Nucleus accumbens (tissue), 56 donors: ENCODE data around the gene PRKCD.
"Not testable (repeated sequence)": the region's sequence is repeated elsewhere in the genome, so short reads cannot be mapped to it uniquely, and the experiment has no call there.

Experiments
- DNase-seq, 56 donors: peaks; one replicate each; lab custom pipeline; 2025; lab: John Stamatoyannopoulos, UW

PRKCD gene

DNA sequence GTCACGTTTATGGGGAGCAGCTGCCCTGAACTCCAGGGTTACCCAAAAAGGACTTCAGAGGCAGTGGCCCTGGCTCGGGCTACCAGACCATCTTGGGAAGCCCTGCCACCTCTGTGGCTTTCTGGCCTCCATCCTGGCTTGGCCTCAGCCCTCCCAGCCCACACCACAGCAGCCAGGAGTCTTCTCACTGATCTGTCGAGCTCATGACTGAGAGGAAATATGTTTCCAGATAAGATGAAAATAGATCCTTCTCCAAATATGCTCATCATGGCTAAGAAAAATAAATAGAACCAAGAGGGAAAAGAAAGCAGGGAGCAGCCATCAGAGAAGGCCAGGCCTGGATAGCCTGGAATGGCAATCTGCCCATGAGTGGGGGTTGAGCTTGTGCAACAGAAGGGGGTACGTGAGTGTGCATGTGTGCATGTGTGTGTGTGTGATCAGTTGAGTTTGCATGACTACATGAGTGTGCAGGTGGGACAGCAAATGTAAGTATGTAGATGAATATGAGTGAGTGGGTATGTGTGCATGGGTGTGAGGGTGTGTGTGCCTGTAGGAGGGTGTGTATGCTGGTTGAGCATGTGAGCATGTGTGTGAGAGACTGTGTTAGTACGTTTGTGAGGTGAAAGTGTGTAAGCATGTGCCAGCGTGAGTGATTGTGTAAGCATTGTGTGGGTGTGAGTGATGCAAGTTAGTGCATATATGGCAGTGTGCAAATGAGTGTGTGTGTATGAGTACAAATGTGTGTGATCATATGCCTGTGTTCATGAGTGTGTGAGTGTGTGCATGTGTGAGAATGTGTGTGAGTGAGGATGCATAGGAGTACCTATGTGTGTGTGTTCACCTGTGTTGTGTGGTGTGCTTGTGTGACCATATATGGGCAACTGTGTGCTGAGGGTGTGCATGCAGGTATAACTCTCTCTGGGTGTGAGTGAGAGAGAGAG is 20.8 kb upstream of the PRKCD start:
- no peak for DNase-seq

DNA sequence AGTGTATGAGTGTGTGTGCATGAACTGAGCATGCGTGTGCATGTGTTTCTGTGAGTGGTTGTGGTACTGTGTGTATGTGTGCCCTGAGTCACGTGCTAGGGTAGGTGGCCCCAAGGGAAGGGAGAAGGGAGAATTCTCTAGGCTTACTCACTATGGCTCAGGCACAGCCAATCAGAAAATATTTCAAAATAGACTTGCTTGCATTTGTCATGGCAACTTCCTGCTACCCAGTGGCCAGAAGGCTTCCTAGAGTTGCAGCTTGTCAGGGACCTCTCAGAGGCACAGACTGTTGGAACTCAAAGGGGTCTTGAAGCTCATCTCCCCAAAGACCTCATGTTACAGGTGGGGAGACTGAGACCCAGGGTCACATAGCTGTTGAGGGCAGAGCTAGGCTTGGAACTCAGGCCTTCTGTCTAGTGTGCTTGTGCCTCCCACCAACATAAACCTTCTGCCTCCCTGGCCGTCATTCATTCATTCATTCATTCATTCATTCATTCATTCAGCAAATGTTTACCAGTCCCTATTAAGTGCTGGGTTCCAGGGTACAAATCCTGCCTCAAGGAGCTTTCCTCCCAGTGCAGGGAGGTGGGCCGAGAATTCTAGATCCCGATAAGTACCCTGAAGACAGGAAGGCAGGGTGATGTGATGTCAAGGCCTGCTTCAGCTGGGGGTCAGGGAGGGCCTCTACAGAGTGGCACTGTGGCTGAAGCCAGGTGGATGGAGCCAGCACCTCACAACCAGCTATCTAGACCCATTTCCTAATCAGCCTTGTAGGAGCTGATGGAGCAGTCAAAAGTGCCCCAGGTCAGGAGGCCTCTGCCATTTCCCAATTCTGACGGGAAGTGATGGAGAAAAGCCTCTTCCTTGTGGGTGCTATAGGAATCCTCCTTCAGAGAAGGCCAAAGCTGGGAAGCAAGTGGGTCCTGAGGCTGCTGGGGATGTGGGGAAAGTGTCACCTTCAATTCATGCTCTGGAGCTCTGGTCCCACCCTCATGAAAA is 19.9 kb upstream of the PRKCD start:
- no peak for DNase-seq

DNA sequence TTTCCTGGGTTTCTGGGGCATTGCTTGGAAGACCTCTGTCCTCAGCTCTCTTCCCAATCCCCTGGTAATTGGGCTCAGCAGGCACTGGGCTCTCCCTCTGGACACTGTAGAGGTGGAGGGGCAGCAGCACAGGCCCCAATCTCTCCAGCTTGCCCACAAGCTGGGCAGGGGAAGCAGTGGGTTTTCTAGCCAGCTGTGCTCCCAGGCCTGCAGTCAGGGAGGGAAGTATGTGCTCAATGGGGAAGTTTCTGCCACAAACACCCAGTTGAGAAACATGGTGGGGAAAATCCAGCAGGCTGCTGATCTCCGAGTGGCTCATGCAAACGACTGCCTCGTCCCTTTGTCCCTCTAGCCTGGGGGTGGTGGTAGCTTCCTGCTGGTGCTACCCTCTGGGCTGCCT is 18.0 kb upstream of the PRKCD start:
- peak in 1 of 56 donors; percentile 16 for DNase-seq

DNA sequence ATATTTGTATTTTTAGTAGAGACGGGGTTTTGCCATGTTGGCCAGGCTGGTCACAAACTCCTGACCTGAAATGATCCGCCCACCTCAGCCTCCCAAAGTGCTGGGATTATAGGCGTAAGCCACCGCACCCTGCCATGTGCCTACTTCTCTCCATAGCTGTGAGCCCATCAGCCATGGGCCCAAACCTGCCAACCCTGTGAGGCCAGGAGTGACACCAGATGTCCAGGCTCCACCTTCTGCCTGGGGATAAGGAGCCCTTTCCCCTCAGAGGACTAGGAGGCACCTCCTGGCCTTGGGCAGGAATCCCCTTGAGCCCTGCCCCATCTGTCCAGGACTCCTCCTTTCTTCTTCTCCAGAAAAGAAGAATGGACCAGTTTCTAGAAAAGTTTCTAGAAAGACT is 16.6 kb upstream of the PRKCD start:
- DNase-seq, result no peak

DNA sequence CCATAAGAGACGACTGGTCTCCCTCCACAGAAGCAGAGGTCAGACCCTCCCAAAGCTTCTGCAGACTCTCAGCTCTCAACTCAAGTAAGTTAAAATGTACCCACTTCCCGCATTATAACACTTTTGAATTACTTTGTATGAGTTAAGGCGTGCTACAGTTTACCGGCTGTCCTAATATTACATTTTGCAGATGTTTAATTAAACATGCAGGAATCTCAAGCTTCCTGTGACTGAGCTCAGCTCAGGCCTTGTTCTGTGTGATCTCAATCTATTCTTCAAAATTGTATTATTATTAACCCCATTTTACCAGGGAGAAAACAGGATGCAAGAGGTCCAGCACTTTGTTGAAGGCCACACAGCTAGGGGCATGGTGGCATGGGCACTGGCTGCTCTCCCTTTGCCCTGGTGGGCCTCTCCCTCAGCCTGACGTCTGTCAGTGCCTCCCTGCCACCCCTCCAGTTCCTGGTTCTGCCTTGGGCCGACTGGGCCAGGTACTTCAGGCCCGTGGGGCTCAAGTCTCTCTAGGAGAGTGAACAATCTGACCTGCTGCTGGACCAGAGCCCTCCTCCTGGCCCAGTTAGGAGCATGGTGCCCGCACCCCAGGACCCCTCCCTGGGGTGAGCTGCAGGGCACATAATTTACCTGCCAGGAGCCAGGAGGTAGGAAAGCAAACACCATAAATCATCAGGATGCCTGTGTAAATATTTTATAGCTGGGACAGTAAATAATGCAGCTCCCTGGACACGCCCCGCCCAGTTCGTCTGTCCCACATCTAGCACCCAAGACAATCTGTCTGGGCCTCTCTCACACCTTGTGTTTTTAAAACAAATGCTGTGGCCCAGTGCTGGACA is 15.9 kb upstream of the PRKCD start:
- DNase-seq, result no peak

DNA sequence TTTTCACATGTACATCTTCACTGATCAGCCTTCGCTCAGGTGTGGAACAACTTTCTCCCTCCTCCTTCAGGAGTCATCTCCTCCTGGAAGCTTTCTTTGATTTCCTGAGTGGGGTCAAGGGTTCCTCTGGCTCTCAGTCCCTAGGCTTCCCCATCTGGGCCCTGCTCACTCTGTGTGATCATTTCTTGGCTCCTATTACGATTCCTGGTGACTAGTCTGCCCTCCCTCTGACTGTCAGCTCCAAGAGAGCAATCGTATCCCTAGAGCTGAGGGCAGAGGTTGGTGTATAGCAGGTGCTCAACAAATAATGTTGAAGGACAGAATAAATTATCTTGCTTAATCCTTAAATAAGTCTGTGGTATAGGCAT is 15.3 kb upstream of the PRKCD start:
- no peak for DNase-seq

DNA sequence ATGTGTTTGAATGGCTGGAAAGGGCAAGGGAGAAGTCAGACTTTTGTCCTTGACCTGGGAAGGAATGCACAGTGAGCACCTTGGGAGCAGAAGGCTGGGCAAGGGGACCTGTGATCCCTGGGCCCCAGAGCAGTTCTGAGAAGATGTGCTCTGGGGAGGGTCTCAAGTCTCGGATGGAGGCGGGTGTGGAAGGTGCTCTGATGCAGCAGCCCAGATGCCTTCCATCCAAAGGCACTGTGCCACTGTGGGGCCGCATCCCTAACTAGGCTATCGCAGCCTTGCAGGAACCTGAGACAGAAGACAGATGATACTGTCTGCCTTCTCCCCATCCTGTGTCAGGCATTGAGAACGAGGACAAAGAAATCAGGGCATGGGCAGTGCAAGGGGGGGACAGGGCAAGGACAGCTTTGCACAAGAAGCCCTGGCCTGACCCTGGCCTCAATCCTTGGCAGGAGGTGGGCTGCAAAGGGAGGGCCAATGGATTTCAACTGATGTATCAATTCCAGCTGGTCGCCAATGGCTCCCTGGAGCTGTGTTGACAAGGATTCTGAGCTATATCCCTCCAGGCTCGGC is 14.6 kb upstream of the PRKCD start:
- DNase-seq, result no peak

DNA sequence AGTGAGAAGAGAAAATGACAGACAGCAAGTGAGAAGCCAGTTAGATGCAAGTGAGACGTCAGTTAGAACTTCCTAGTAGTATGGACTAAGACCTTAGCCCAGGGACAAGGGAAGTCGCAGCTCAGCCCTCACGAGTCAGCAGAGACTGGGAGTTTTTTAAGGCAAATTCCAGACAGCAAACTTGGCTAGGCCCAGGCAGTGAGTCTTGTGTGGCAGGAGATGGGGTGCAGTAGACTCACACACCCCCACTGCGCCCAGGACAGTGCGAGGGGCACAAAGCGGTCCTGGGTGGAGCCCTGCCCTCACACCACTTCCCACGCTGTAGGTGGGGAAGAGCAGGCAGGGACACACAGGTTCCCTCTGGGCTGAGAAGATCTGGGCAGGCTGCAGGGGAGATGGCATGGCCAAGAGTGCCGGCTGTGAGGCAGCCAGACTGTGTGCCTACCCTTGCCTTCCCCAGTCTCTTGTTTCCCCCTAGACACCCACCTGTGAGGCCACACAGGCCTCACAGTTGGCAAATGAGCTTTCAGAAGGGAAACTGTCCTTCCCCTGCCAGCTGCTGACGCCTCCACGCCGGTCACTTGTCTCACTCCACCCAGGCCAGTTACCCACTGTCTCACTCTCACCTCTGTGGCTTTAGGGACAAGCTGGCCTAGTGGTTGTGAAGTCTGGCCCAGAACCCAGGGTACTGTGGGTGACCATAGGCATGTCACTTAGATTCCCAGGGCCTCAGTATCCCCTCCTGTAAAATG is 13.7 kb upstream of the PRKCD start:
- no peak for DNase-seq

DNA sequence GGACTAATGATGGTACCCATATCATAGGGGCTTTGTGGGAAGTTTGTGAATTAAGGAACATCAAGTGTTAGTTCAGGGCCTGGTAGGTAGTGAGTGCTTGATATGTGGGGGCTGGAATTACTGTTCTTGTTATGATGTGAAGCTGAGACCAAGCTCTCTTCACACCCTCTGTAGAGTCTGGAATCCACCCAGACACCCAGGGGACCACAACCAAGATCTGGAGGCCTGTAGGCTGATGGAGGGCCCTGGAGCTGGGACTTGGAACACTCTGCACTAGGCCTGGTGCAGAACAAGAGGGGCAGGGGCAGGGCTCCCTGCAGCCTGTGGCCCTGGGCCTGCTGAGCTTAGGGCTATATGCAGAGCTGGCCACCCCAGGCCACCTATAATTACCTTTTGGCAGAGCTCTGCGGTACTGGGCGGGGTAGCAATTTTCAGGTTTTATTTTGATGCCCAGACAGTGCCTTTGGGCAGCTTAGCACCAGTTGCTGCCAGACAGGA is 13.1 kb upstream of the PRKCD start:
- no peak for DNase-seq

DNA sequence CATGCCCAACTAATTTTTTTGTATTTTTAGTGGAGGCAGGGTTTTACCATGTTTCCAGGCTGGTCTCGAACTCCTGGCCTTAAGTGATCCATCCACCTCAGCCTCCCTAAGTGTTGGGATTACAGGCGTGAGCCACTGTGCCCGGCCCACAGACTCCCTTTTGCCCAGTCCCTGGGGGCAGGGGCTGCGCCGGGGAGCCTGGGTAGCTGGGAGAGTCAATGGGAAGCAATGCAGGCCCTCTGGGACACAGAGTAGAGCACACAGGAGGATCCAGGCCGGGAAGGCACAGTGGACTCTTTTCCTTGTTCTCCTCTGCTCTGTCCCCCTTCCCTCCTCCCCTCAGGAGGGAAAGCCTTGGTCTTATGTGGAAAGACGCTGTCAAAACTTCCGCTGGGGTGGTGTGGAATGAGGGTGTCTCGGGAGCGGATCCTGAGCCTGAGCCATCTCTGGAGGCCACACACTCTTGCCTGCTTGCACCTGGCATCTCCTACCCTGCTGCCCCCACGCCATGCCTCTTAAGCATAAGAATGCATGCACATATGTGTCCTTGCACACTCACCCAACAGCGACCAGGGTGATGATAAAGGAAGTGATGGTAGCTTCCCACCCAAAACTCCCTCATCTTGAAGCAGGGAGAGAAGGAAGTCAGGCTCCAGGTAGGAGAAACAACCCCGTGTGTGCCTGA is 11.9 kb upstream of the PRKCD start:
- DNase-seq, result no peak

DNA sequence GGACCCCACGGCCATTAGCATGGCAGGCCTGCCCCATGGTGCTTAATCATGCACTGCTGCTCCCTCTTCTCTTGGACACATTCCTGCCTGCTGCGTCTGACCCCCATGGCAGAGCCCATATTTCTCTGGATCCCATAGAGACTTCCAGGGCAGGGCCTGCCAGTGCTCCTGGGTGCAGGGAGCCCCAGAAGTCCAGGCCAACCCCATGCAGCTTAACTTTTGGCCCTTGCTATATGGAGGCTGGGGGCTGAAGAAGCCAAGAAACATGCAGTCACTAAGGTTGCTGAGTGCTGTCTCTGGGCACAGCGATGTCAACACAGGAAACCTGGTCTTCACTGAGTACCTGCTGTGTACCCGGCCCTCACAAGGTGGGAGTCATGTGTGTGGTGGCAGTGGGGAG is 11.3 kb upstream of the PRKCD start:
- DNase-seq, result no peak

DNA sequence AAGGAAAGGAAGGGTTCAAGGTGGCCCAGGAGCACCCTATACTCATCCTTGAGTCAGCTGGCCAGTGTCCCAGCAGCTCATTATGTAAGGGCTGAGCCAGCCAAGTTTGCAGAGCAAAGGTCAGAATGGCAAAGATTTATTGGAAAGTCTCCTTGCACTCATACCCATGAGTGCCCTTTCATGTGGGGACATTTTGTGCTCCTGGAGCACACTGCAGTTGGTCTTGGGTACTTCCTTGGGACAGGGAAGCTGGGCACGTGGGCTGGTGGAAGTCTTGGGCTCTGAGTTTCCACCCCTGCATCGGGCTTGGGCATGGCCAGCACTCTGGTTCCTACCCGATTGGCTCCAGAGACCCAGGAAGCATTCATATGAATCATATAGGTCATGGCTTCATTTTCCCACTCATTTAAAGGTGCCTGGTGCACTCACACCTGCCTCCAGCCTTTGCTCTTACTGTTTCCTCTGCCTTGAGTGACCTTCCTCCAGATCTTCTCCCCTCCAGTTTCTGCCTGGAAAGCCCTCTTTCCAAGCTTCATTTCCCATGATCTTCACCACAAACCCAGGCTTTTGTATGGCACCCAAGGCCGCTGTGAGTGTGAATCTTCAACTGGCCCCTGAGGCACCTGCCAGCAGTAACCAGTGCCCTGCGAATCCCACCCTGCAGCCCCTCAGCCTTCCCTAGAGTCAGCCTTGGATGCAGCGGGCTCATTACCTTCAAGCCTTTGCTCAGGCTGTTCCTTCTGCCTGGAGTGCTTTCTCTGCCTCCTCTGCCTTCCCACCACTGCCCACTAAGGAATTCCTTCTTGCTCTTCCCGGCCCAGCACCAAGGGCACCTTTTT is 10.5 kb upstream of the PRKCD start:
- DNase-seq, result no peak

DNA sequence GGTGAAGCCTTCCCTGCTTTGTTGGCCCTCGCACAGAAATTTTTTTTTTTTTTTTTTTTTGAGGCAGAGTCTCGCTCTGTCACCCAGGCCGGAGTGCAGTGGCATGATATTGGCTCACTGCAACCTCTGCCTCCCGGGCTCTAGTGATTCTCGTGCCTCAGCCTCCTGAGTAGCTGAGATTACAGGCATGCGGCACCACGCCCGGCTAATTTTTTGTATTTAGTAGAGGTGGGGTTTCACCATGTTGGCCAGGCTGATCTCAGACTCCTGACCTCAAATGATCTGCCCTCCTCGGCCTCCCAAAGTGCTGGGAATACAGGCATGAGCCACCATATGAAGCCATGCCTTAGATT is 9.9 kb upstream of the PRKCD start:
- not testable (repeated sequence) for DNase-seq

DNA sequence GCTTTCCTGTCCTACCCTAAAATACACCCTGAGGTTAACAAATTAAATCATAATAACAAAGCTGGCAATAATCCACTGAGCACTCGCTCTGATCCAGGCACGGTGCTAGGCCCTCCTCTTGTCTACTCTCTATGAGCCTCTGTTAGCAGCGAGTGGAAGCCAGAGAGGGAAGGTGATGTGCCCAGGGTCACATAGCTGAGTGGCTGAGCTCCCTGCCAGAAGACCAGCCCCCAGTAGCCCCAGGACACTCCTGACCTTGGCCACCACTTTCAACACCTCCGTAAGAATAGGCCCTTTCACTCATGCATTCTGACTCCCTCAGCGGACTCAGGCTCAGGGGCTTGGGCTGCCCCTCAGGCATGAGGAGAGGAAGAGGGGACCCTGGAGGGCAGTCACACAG is 9.5 kb upstream of the PRKCD start:
- DNase-seq, result no peak

DNA sequence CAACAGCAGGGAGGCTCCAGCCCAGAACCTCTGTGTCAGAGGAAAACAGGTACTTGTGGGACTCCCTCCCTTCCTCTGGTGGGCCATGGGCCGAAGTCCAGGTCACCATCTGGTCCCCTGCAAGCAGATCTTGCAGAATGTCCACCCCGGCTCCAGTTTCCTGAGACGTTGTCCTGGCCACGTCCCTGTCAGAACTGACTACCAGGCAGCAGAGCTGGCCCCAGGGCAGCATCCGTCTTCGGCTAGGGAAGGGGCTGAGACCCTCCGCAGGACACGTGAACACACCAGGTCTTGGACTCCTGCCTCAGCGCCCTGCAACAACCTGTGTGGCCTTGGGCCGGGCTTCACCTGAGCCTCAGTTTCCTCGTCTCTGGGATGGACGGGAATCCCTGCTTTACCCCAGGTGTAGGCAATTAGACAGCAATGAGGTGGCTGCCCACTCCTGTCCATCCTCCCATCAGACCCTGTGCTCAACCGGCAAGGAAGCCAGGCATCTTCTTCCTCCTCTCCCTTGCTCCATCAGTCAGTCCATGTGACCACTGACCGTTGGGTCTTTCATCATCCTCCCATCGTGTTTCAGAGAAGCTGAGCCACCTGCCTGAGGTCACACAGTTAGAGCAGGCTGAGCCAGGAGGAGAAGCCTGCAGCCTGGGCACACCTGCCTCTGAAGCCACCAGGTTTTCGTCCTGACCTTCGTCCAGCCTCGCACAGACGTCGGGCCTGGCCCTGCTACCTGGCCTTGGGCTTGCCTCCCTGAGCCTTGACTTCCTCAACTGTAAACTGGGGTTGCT is 8.9 kb upstream of the PRKCD start:
- DNase-seq, result no peak

DNA sequence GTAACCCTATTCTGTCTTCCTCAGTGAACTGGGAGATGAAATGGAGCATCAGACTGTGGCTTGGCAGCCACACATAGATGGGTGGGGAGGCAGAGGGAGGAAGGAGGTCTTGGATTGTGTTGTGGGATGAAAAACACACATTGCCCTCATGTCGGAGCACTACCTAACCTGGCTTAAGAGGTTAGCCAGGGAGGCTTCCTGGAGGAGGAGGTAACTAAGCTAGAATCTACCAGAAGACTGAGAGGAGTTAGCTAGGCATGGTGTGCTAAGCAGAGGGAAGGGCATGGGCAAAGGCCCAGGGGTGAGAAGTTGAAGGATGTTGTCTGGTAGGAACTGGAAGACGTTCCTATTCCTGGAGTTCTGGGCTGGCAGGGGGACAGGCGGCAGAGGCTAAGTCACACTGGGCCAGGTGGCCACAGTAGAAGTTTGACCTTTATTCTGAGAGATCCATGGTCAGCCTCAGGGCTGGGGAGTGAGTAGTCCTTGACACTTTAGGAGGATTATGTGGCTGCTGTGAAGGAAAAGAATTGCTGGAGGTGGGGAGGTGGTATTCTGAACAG is 7.7 kb upstream of the PRKCD start:
- no peak for DNase-seq

DNA sequence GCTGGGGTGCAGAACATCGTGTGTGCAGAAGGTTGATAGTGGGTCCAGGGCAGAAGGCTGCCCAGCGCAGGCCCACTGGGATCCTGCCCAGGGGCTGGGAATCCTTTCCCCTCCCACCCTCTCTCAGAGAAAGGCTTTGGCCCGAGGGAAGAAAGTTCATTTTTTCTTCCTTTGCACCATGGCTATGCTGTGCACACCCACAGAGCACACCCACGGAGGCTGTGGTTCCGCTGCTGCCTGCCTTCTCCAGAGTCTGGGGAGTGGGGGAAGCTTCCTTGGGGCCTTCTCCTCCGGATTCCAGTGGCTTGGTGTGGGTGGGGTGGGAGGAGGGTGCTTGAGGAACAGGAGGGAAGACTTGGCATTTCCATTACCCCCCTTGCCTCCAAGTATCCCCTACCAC is 7.0 kb upstream of the PRKCD start:
- peak in 9 of 56 donors; percentile 6 to 36 (median 22) for DNase-seq
